Left ventricle myocardium inferior (tissue), 1 donor: ENCODE results near the gene SCIMP. TPM values are rescaled to one million over a fixed set of nuclear protein-coding genes. Genes with fewer than 3 reads are reported as not detected.

Experiments used
- DNase-seq: peaks from one replicate; pipeline ENCODE4 v3.0.0-alpha.2; 2020
- H3K27ac ChIP-seq: fragments of 200-600 bp; replicated peaks from 2 replicates; pipeline ENCODE4 v1.8.0; 2021
- H3K27me3 ChIP-seq: fragments of 200-600 bp; 2 replicates; pipeline ENCODE4 v1.8.0; 2021; ENCODE audit warnings: low read depth
- H3K36me3 ChIP-seq: fragments of 200-600 bp; 2 replicates; pipeline ENCODE4 v1.8.0; 2021
- H3K4me1 ChIP-seq: fragments of 200-600 bp; 2 replicates; pipeline ENCODE4 v1.8.0; 2021
- H3K4me3 ChIP-seq: fragments of 200-600 bp; 2 replicates; pipeline ENCODE4 v1.8.0; 2021; ENCODE audit warnings: mild to moderate bottlenecking, moderate library complexity
- H3K9me3 ChIP-seq: fragments of 200-600 bp; replicated peaks from 2 replicates; pipeline ENCODE4 v1.8.0; 2021
- intact Hi-C: fragments of 100-400 bp; cut with micrococcal nuclease; formaldehyde crosslinking; loops from one replicate; pipeline ENCODE4 v1.11.0; 2022
- total RNA-seq: library from RNA; stranded (reverse); fragmentation: NEBNext Ultra II Directional; extraction: Animal tissue kit (Norgen Biotek cat#: 25700); gene quantifications from one replicate; pipeline ENCODE4 v1.2.1, GENCODE V29; 2021
- TF ChIP-seq, protein P1 (sequence below): fragments of 200-600 bp; IDR thresholded peaks from 2 replicates; pipeline ENCODE4 v1.8.0; 2021; ENCODE audit warnings: antibody characterized with exemption, mild to moderate bottlenecking, borderline replicate concordance
- donor health status: DM: no; HTN: yes; CAD: no; lungs with severe emphysema.

SCIMP gene
- total RNA-seq, 1 donor from 2014 or later, result 0.74 TPM

DNA sequence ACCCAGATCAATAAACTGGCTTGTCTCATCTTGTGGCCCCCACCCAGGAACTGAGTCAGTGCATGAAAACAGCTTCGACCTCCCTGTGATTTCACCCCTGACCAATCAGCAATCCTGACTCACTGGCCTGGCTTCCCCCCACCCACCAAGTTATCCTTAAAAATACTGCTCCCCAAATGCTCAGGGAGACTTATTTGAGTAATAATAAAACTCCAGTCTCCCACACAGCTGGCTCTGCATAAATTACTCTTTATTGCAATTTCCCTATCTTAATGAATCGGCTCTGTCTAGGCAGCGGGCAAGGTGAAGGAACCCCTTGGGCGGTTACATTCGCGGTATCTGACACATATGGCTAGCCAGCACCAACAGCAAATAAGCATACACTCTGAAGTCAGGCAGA is 37.7 kb upstream of the SCIMP start:
- Histone ChIP-seq H3K4me3 (no peak overlapping the region), H3K36me3 (no peaks in the 10 kb centered on the region), H3K4me1 (no peaks in the 10 kb centered on the region), H3K9me3 (peaks cover 5% of the 10 kb centered on the region), H3K27me3 (no peaks in the 10 kb centered on the region), H3K27ac (no peak overlapping the region)
- TF ChIP-seq, protein P1, sequence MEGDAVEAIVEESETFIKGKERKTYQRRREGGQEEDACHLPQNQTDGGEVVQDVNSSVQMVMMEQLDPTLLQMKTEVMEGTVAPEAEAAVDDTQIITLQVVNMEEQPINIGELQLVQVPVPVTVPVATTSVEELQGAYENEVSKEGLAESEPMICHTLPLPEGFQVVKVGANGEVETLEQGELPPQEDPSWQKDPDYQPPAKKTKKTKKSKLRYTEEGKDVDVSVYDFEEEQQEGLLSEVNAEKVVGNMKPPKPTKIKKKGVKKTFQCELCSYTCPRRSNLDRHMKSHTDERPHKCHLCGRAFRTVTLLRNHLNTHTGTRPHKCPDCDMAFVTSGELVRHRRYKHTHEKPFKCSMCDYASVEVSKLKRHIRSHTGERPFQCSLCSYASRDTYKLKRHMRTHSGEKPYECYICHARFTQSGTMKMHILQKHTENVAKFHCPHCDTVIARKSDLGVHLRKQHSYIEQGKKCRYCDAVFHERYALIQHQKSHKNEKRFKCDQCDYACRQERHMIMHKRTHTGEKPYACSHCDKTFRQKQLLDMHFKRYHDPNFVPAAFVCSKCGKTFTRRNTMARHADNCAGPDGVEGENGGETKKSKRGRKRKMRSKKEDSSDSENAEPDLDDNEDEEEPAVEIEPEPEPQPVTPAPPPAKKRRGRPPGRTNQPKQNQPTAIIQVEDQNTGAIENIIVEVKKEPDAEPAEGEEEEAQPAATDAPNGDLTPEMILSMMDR, result no peak
- DNase-seq, result no peak
- intact Hi-C loops, result no loop called here

DNA sequence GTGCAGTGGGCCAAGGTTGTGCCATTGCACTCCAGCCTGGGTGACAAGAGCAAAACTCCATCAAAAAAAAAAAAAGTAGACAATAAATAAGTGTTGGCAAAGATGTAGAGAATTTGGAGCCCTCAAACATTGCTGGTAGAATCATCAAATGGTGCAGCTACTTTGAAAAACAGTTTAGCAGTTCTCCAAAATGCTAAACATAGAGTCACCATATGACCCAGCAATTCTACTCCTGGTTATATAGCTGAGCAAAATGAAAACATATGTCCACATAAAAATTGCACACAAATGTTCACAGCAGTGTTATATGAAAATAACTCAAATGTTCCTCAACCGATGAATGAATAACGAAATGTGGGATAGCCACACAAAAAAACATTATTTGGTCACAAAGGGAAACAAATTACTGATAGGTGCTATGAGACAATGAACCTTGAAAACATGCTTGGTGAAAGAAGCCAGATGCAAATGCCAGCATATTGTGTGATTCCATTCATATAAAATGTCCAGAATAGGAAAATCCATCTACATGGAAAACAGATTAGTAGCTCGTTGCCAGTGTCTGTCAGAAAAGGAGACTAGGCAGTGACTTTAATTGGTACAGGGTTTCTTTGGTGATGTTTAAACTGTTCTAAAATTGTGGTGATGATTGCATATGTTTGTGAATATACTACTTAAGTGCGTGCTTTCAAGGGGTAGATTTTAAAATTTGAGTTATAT is 34.7 kb upstream of the SCIMP start:
- TF ChIP-seq, protein P1, result no peak
- H3K9me3 ChIP-seq, result peaks cover 5% of the 10 kb centered on the region
- DNase-seq, result no peak
- H3K27me3 ChIP-seq, result no peaks in the 10 kb centered on the region
- no peak overlapping the region for H3K27ac ChIP-seq
- H3K4me3 ChIP-seq, result no peak overlapping the region
- intact Hi-C loops, result no loop called here
- no peaks in the 10 kb centered on the region for H3K4me1 ChIP-seq
- no peaks in the 10 kb centered on the region for H3K36me3 ChIP-seq

DNA sequence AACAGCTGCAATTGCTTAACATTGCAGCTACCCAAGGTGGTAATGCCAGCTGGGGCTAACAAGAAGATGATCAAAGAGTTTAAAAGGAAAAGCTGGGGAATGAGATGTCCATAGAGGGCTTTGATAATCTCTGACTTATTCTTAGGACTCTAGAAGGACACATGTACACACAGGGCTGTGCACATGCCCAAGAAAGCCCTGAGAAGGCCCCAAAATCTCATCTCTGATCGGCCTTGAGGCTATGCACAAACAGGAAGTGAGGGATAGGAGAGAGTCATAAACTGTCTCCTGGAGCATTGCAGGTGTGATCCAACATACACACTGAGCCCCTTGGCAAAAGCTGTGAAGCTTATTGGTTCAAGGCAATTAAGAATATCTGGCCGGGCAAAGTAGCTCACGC is 30.2 kb upstream of the SCIMP start:
- TF ChIP-seq, protein P1, result no peak
- intact Hi-C loops, result no loop called here
- Histone ChIP-seq H3K4me1 (no peaks in the 10 kb centered on the region), H3K9me3 (peaks cover 5% of the 10 kb centered on the region), H3K4me3 (no peak overlapping the region), H3K27ac (no peak overlapping the region), H3K27me3 (no peaks in the 10 kb centered on the region), H3K36me3 (no peaks in the 10 kb centered on the region)
- DNase-seq, result no peak

DNA sequence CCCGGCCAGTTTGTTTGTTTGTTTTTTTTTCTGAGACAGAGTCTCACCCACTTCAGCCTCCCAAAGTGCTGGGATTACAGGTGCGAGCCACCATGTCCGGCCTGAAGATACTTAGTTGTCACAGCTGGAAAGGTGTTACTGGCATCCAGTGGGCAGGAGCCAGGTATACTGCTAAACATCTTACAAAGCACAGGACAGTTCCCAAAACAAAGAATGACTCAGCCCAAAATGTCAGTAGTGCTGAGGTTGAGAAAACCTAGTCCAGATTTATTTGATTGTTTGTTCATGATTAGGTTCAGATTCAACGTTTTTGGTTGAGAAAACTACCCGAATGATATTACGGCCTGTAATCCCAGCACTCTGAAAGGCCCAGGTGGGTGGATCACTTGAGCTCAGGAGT is 28.8 kb upstream of the SCIMP start:
- Histone ChIP-seq H3K27ac (no peak overlapping the region), H3K9me3 (peaks cover 5% of the 10 kb centered on the region), H3K4me3 (no peak overlapping the region), H3K27me3 (no peaks in the 10 kb centered on the region), H3K36me3 (no peaks in the 10 kb centered on the region), H3K4me1 (no peaks in the 10 kb centered on the region)
- no peak for DNase-seq
- intact Hi-C loops, result no loop called here
- TF ChIP-seq, protein P1, result no peak

DNA sequence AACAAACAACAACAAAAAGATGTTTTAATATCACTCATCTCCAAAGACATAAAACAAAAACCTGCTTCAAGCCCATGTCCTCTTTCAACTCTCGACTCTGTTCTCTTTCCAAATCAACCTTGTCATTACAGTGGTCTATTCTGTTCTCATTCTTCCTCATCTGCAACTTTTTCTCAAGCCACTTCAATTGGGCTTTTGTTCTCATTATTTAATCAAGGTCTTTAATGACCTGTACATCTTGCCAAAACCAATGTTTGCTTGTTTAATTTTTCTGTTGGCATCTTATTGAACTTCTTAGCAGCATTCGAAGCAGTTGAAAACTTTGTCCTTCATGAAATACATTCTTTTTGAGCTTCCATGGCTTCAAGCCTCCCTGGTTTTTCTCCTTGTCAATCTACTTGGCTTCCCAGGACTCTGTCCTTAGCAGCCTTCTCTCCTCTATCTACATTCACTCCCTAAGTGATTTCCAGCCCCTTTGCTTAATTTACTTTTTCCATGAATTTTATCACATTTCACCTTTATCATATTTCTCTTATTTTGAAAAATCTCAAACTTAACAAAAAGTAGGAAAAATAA is 27.8 kb upstream of the SCIMP start:
- Histone ChIP-seq H3K4me1 (no peaks in the 10 kb centered on the region), H3K9me3 (no peaks in the 10 kb centered on the region), H3K27me3 (no peaks in the 10 kb centered on the region), H3K4me3 (no peak overlapping the region), H3K36me3 (no peaks in the 10 kb centered on the region), H3K27ac (no peak overlapping the region)
- intact Hi-C loops, result no loop called here
- TF ChIP-seq, protein P1, result no peak
- DNase-seq, result no peak
